ENCODE data around the gene RGS6.
"Not testable (repeated sequence)": the region's sequence is repeated elsewhere in the genome, so short reads cannot be mapped to it uniquely, and the experiment has no call there.

The RGS6 gene

DNA sequence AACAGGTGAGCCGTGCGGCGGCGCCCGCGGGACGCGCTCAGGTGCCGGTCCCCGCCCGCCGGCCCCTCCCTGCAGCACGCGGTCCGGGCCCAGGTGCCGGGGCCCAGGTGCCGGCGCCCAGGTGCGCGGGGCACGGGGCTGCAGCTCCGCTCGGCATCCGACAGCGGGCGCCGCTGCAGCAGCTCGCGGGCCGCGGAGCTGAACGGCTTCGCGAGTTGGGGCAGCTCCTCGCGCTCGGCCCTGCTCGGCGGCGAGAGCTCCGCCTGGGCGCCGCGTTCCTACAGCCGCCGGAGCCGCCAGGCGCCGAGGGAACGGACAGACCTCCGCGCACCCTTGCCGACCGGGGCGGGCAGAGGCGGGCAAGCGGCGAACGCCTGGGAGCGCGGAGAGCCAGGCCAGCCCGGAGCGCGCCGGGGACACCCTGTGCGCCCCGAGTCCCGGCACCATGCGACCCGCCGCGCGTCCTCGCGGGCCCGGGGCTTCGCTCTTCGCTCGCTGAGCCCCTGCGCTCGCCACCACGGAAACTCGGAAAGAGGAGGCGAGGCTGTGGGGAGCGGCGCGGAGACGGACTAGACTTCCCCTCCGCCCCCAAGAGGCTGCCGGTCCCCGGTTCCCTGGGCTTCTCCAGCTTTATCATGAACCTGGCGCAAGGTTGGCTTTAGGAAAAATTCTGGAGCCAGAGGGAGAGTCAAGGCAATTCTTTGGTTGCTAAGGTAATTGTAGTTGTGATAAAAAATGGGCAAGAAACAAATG lies at the start of gene RGS6:
Gene RGS6, plus strand, starts transcription at position 201 of the 753 bp plus-strand sequence.
- peak; percentile 8 to 23 for DNase-seq (ENCODE audit: low read depth in 2 of 2)

DNA sequence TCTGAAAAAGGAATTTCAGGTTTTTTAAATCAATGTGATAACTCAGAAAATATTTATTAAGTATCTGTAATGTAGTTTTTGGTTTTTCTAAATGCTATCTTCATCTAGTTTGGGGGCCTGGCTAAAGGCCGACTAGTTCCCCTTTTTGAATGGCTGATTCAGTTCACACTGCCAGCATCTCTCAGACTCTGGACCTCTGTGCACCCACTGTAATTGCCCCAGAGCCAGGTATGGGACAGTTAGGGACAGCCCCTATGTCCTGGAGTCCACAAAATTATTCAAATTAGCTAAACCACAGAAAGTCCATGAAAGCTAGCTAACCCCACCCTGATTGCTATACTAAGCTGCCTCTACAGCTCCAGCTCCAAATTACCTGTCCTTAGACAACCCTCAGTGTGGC lies 49.1 kb upstream of the RGS6 start:
- DNase-seq (ENCODE audit: low read depth in 2 of 2) = no peak

DNA sequence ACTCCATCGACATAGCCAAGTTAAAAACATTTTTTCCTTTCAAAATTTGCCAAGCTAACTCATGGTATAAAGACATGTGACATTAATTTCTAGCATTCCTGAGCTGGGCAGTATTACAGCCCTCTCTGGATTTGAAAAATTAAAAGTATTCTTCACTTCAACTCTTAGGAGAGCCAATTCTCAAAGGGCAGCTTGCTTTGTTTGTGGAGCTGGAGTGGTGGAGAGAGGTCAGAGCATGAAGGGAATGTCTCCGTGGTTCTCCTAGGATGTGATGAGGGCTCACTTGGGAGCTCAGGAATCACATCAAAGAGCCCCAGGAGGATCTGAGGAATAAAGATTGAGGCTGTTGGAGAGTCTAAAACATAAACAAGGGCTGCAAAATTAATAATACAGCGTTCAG lies 46.9 kb upstream of the RGS6 start:
- DNase-seq (ENCODE audit: low read depth in 2 of 2) = no peak

DNA sequence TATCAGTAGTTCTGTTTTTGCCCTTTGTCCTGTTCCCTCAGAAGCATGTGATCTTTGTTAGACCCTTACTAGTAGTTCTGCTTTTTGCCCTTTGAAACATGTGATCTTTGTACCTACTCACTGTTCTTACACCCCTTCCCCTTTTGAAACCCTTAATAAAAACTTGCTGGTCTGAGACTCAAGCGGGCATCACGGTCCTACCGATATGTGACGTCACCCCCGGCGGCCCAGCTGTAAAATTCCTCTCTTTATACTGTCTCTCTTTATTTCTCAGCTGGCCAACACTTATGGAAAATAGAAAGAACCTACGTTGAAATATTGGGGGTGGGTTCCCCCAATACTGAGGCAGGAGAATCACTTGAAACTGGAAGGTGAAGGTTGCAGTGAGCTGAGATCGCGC lies 44.4 kb upstream of the RGS6 start:
- not testable (repeated sequence) for DNase-seq (ENCODE audit: low read depth in 2 of 2)

DNA sequence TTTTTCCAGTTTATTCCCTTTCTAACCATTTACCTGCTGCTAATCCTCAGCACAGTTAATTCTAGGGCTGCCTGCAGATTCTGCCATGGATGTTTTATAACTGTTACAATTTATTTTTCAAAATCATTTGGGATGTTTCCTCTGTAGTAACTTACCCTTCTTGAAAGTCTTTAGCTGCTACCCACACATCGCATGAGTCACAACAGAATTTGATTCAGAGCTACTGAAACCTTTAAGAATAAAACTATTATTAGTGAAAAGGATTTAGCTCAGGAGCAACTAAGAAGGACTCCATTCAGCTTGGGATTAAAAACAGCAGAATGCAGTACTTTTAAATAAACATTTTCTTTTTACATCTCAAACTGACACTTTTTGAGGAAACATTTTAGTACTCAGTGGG lies 41.7 kb upstream of the RGS6 start:
- DNase-seq (ENCODE audit: low read depth in 2 of 2) = no peak

DNA sequence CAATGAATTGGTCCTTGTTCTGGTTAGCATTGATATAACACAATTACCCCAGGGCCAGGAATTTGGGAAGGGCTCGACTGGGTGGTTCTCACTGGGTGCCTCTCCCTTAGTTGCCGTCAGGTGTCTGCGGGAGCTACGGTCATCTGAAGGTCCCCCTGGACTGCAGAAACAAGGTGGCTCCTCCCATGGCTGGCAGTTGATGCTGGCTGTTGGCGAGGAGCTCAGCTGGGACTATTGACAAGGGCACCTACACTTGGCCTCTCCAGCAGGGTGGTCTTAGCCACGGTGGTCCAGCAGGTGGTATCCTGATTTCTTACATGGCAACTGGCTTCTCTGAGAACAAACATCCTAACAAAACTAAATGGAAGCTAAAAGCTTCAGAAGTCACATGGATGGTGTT lies 41.0 kb upstream of the RGS6 start:
- no peak for DNase-seq (ENCODE audit: low read depth in 2 of 2)

DNA sequence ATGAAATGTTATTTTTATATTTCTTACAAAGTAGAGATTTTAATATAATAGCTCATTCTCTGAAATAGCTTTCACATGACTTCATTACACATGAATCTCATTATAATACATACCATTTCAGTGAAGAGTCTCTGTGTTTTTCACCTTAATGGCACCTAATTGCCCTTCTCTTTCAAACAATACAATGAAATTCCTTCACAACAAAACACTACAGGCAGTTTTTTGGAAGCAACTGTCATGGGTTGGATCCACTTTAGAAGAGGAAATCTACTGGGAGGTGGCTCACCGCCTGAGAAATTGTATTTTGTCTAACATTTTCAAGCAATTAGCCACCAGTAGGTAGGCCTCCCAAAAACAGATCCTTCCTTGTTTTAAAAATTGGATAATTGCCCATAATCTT lies 40.3 kb upstream of the RGS6 start:
- no peak for DNase-seq (ENCODE audit: low read depth in 2 of 2)

DNA sequence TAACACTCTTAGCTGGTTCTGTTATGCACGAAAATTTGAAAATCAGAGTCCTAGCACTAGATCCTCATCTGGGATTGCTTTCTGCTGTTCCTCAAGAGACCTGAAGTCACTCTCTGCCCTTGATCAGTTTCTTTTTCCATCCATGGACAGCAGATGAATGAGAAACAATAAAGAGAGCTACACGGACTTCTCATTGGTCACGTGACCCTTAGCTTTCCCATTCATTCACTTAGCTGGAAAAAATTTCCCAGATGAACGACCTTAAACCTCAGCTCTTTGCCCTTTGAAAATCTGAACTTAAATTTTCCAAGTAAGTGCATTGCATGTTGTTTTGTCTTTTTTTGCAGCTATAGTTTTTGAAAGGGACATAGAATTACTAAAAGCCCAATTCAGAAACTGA lies 27.2 kb upstream of the RGS6 start:
- DNase-seq (ENCODE audit: low read depth in 2 of 2) = no peak

DNA sequence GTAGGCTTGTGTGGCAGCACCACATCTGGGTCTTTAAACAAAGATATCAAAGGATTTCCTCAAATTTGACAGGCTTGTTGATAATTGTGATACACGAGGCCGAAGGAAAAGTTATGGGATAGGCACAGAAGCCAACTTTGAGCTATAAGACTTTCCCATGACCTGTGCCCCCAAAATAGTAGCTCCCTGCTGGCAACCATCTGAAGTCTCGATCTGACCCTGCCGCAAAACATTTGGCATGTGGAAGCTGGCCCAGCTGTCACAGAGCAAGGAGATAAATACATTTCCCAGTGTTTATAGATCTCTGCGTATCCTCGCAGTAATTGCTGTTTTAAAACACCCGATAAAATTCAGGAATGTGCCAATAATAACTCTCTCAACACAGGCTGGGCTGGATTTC lies 26.4 kb upstream of the RGS6 start:
- no peak for DNase-seq (ENCODE audit: low read depth in 2 of 2)

DNA sequence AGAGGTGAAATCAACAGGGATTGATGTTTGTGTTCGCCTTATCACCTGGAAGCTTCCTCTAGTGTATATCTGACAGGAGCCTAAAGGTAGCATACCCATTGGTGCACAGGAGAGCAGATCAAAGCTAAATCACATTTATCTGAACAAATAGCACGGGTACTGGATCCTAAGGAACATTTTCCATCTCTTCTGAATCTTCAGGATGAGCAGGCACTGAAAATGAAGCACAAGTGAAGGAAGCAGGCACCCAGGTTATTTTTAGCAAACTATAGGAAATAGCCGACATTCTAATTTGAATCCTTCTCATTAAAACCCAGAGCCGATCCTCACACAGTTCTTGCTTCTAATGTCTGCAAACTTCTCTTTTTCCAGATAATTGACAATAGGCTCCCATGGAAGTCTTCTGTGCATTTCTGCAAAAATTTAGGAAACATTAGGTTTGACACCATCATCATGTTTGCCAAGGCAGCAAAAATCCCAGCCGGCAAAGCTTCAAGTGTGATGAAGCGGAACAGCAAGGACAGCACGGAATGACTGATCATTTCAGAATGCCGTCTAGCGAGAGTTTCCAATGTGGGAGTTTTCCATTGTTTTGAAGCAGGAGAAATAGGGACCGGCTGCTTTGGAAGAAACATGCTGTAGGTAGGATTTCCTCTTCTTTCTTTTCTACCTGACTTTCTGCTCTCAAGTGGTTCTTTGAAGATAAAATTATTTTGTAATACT lies 24.3 kb upstream of the RGS6 start:
- no peak for DNase-seq (ENCODE audit: low read depth in 2 of 2)

DNA sequence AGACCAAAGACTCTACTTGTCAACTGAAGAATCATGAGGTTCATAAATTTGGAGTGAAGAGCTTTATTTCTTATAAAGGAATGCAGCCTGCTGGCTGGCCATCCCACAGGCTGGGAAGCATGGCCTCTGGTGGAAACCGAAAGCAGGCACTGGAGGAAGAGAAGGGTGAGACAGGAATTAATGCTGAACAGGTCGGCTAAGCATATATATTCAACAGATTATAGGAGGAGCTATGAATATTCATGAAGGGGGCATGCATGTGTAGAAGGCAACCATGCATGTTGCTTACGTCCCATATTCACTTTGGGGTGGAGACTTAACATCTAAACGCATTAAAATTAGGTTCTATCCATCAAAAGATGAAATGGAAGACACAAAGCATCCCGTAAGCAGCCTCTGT lies 20.6 kb upstream of the RGS6 start:
- DNase-seq (ENCODE audit: low read depth in 2 of 2) = no peak

DNA sequence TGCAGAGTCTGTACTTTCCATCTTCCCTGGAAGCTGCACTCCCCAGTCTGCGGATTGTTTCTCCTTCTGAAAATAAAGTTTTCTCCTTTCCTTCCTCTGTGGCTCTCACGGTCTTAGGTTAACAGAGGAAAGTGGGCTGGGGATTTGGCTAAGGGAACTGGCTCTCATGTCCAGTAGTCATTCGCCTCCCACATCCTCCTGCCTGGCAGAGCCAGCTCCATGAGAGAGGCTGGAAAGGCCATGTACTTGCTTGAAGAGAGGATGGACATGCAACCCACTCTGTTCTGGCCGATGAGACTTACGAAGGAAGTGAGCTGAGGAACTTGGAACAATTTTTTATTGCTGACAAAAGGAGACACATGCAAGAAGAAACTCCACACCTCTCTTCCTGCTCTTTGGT lies 18.9 kb upstream of the RGS6 start:
- no peak for DNase-seq (ENCODE audit: low read depth in 2 of 2)

DNA sequence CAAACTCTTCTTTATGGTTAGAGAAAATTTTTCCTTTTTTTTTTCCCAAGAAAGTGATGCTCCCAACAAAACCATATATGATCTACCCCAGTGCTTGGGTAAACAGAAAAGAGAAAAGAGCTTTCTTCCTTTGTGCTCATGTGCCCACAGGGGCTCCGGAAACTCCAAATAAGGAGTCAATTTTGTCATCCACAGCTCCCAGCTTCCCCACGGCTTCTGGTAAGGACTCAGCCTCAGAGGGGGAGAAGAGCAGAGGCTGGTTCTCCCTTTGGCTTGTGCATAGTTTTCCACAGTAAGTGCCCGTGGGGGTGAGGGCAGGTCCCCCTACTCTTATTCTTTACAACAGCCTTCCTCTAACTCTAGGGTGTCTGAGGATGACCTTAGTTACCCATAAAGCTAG lies 13.3 kb upstream of the RGS6 start:
- DNase-seq (ENCODE audit: low read depth in 2 of 2) = no peak

DNA sequence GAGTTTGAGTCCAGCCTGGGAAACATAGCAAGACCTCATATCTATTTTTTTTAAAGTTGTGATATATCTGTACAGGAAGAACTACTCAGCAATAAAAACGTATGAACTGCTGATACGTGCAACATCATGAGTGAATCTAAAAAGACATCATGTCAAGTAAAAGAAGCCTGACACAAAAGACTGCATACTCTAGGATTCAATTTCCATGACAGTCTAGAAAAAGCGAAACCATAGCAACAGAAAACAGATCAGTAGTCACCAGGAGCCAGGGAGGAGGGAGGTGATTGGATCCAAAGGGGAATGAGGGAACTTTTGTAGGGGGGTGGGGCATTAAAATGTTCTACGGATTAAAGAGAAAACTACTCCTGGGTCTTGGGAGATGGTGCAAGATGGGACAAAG lies 8.7 kb upstream of the RGS6 start:
- DNase-seq (ENCODE audit: low read depth in 2 of 2) = no peak

DNA sequence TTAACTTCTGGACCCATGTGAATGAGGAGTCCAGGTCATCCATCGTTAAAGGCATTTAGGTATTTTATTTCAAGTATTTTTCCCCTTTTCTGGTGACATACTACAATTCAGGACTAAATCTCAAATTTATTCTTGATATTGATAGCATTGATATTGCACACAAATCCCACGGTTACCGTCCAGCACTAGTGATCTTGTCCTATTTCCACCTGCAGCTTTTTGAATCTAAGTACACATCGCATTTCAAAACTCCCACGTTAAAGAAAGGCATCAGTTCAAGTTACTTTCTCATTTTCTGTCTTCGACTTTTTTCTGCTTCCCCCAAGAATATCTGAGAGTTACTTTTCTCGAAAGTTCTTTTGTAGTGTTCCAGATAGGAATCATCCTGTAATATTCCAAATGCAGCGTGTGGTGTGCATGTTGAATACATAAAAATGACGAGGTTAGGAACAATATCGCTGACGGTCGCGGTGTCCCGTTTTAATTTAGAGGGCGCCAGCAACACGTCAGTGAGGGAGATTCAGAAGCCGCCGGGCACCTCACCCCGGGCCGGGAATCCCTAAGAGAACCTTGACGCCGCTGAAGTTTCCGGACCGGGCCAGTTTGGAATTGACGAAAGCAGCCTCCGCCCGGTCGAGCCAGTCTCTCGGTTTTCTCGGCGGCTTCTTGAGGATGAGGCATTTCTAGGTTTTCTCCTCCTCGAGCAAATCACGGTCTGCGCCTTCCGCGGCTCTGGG lies 569 bp upstream of the RGS6 start:
- DNase-seq (ENCODE audit: low read depth in 2 of 2) = no peak

DNA sequence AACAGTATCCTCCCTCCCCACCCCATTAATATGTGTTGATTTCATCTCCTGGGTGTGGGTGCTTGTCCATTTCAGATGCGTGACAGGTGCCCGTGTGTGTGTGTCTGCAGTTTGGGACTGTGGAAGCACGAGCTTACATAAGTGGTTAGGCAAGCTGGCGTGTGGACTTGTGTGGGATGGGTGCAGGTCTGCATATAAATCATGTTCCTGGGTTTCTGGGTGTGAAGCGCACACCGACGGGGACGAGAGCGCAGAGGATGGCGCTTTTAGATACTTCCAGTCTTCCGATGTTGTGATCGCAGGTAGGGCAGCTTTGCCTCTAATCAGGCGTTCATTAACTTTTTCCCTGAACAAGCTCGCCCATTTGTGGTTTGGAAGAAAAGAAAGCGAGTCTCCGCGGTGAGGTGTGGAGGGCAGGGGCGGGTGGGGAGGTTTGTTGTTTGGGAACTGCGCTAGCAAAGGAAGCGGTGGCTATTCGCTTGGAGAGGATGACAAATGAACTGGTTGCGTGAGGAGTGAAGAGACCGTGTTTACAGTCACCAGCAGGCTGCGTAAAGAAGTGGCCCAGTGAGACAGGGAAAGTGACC lies 865 bp downstream of the RGS6 start:
- DNase-seq (ENCODE audit: low read depth in 2 of 2) = peak in 1 of 2 donors; percentile 2

DNA sequence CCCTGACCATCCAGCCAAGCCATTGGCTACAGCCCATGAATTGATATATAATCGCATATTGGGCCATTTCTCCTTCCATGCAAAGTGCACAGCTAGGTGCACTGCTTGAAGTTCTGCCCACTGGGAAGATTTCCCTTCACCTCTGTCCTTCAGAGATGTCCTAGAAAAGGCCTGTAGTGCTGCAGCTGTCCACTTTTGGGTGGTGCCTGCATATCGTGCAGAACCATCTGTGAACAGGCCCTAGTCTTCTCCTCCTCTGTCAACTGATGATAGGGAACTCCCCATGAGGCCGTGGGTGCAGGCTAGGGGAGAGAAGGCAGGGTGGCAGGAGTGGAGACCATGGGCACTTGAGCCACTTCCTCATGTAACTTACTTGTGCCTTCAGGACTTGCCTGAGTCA lies 6.0 kb downstream of the RGS6 start:
- DNase-seq (ENCODE audit: low read depth in 2 of 2) = not testable (repeated sequence)

DNA sequence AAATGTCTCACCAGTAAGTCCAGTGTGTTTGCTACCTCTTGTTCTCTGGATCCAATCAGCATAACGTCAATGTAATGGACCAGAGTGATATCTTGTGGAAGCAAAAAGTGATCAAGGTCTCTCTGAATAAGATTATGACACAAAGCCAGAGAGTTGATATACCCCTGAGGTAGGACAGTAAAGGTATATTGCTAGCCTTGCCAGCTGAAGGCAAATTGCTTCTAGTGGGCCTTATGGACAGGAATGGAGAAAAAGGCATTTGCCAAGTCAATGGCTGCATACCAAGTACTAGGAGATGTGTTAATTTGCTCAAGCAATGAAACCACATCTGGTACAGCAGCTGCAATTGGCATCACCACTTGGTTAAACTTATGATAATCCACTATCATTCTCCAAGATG lies 7.1 kb downstream of the RGS6 start:
- not testable (repeated sequence) for DNase-seq (ENCODE audit: low read depth in 2 of 2)

DNA sequence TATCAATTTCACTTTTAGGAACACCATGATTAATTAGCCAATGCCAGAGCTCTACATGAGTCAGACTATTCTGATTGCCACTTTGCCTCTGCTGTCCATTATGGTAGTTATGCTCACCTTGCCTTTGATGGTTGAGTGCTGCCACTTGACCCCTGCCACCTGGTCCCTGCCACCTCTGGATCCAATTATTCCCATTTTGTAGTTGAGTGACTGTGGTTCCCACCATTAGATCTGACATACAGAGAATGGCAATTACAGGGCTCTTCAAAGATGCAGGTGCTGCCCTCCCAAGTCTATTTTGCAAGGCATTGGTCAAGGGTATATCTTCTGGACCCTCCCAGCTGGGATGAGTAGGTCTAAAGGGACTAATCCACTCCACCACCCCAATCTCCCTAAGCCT lies 8.3 kb downstream of the RGS6 start:
- not testable (repeated sequence) for DNase-seq (ENCODE audit: low read depth in 2 of 2)

DNA sequence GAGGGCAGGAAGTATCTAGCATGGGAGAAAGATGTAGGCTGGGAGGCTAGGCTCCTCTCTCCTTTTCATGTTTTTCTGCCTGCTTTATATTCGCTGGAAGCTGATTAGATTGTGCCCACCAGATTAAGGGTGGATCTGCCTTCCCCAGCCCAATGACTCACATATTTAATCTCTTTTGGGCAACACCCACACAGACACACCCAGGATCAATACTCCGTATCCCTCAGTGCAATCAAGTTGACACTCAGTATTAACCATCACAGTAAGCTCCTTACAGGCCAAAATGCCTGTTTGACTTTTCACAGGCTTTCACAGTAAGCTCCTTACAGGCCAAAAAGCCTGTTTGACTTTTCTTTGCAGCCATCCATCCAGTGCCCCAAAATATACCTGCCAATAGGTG lies 9.4 kb downstream of the RGS6 start:
- not testable (repeated sequence) for DNase-seq (ENCODE audit: low read depth in 2 of 2)

DNA sequence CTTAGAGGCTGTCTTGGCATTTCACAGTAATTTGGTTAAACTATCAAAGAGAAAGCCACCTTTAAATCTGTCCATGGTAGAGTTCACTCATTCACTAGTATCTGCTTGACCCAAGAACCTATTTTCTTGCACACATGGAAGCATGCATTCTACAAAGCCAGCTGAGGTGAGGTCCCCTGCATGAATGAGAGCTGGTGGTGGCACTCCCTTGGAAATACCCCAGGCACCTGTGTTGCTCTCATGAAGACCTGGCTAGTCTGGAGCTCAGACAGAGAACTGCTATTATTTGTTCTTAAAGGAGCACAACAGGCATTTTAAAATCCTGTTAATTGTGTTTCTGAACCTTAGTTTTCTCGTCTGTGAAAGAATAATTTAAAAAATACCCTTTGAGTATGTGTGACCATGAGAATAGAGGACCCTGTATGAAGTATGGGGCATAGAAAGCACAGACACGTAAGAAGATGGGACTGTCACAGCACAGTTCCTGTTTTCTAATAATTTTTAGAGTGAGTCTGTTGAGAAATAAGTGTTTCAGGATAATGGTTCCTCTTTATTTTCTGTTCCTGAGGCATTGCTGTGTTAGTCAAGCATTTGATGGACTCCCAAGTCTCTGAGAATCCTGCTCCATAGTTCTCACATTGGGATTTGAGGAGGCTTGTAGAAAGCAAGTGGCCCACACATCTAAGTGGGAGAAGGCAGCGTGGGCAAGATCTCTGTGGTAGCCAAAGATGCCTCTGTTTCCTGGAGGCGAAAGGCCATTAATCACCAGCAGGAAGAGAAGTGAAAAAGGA lies 10.9 kb downstream of the RGS6 start:
- DNase-seq (ENCODE audit: low read depth in 2 of 2) = no peak

DNA sequence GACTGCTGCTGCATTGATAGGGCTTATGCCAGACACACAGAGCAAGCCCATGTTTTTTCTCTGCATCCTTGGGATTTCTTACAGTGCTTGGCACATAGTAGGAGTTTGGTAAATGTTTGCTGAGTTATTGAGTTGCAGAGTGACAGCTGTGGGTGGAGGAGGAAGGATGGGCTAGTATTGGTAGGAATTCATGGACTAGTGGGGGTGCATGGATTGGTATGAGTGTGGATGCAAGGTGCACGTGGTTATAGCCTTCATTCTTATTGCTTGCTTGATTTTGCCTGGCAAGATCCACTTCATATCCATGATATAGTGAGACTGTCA lies 11.4 kb downstream of the RGS6 start:
- DNase-seq (ENCODE audit: low read depth in 2 of 2) = no peak

All from stimulated activated CD8-positive, alpha-beta memory T cell treated with anti-CD3 and anti-CD28 coated beads, Interleukin-2, amount 100 ng/mL, for 48 hours (primary cell).